PFSK-1 (cell line): ENCODE measurements around the gene KMT5B.

ENCODE experiments used
- POLR2AphosphoS5 ChIP-seq: IDR thresholded peaks from 2 replicates; pipeline ENCODE4 v1.6.1; 2012; ENCODE audit warnings: low read depth, mild to moderate bottlenecking, control low read depth, low read length, moderate library complexity
- SIN3A ChIP-seq: IDR thresholded peaks from 2 replicates; pipeline ENCODE4 v1.6.1; 2012; ENCODE audit warnings: mild to moderate bottlenecking, low read length, moderate library complexity, borderline replicate concordance; ENCODE audit not compliant: insufficient read depth
- TAF1 ChIP-seq: IDR thresholded peaks from 2 replicates; pipeline ENCODE4 v1.6.1; 2012; ENCODE audit warnings: low read length, control low read depth, borderline replicate concordance; ENCODE audit not compliant: insufficient read depth
- TF ChIP-seq, protein P1 (sequence below), 2 experiments: IDR thresholded peaks; 2 replicates each; pipeline versions ENCODE4 v1.6.1 to v1.8.0; 2011 to 2012; ENCODE audit warnings: low read depth in 2 of 2, low read length in 2 of 2, control low read depth in 1 of 2, inconsistent platforms in 1 of 2, mild to moderate bottlenecking in 1 of 2, moderate library complexity in 1 of 2; ENCODE audit not compliant: insufficient read depth in 1 of 2

DNA sequence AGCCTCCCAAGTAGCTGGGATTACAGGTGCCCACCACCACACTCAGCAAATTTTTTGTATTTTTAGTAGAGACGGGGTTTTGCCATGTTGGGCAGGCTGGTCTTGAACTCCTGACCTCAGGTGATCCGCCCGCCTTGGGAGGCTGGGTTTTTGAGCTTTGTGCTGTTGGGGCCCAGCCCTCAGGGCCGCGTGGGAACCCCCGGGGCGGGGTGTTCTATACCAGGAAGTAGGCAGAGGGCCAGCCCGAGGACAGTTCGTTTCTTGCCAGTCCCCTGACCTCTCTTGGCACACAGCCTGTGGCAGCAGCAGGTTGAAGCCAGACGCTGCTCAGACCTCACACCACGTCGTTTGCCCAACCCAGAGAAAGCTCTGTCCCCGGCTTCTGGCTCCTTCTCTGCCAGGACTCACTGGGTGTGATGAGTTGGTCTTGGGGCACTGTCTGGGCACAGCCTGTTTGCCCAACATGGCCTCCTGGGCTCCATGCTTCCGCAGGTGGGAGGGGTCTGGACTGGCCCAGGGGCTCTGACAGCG is 67.0 kb downstream of the KMT5B start:
- TF ChIP-seq POLR2AphosphoS5 (no peak), SIN3A (no peak), TAF1 (no peak)
- TF ChIP-seq, protein P1, sequence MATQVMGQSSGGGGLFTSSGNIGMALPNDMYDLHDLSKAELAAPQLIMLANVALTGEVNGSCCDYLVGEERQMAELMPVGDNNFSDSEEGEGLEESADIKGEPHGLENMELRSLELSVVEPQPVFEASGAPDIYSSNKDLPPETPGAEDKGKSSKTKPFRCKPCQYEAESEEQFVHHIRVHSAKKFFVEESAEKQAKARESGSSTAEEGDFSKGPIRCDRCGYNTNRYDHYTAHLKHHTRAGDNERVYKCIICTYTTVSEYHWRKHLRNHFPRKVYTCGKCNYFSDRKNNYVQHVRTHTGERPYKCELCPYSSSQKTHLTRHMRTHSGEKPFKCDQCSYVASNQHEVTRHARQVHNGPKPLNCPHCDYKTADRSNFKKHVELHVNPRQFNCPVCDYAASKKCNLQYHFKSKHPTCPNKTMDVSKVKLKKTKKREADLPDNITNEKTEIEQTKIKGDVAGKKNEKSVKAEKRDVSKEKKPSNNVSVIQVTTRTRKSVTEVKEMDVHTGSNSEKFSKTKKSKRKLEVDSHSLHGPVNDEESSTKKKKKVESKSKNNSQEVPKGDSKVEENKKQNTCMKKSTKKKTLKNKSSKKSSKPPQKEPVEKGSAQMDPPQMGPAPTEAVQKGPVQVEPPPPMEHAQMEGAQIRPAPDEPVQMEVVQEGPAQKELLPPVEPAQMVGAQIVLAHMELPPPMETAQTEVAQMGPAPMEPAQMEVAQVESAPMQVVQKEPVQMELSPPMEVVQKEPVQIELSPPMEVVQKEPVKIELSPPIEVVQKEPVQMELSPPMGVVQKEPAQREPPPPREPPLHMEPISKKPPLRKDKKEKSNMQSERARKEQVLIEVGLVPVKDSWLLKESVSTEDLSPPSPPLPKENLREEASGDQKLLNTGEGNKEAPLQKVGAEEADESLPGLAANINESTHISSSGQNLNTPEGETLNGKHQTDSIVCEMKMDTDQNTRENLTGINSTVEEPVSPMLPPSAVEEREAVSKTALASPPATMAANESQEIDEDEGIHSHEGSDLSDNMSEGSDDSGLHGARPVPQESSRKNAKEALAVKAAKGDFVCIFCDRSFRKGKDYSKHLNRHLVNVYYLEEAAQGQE (IDR thresholded peaks at IDR 0.05; ENCODE audit: insufficient read depth in 1 of 2, low read depth in 2 of 2, low read length in 2 of 2) = no peak
